Spleen (tissue), 11 donors: ENCODE measurements around the gene ATL1. TPM values are rescaled to one million over a fixed set of nuclear protein-coding genes. Genes with fewer than 3 reads are reported as not detected.

Experiments used
- DNase-seq: peaks from one replicate; pipeline ENCODE4 v3.0.0-alpha.2; 2020
- H3K27ac ChIP-seq, 8 donors: fragments of 200-600 bp; sonication (generic) in 7 of 8; 1 replicate in 4 of 8; 2 replicates in 4 of 8; pipeline versions ENCODE4 v1.5.0 to v1.8.0; 2016 to 2021; ENCODE audit warnings: inconsistent platforms in 4 of 8, mild to moderate bottlenecking in 4 of 8, moderate library complexity in 1 of 8
- H3K27me3 ChIP-seq, 7 donors: fragments of 200-600 bp; sonication (generic) in 6 of 7; replicated peaks in 1 of 7; 1 replicate in 4 of 7; 2 replicates in 3 of 7; pipeline versions ENCODE4 v1.5.0 to v1.8.0; 2016 to 2021; ENCODE audit warnings: inconsistent platforms in 3 of 7, mild to moderate bottlenecking in 1 of 7
- H3K36me3 ChIP-seq, 6 donors: fragments of 200-600 bp; sonication (generic) in 5 of 6; 1 replicate in 4 of 6; 2 replicates in 2 of 6; pipeline versions ENCODE4 v1.5.0 to v1.8.0; 2016 to 2021; ENCODE audit warnings: inconsistent platforms in 2 of 6
- H3K4me1 ChIP-seq, 6 donors: fragments of 200-600 bp; sonication (generic) in 5 of 6; 1 replicate in 3 of 6; 2 replicates in 3 of 6; pipeline versions ENCODE4 v1.5.0 to v1.8.0; 2016 to 2021; ENCODE audit warnings: inconsistent platforms in 3 of 6
- H3K4me3 ChIP-seq, 8 donors: fragments of 200-600 bp; sonication (generic) in 7 of 8; 1 replicate in 4 of 8; 2 replicates in 4 of 8; pipeline versions ENCODE4 v1.5.0 to v1.8.0; 2016 to 2021; ENCODE audit warnings: inconsistent platforms in 4 of 8, mild to moderate bottlenecking in 4 of 8, moderate library complexity in 2 of 8
- H3K9me3 ChIP-seq, 8 donors: fragments of 200-600 bp; sonication (generic) in 7 of 8; 1 replicate in 4 of 8; 2 replicates in 4 of 8; pipeline versions ENCODE4 v1.5.0 to v1.8.0; 2016 to 2021; ENCODE audit warnings: inconsistent platforms in 4 of 8
- CTCF ChIP-seq, 11 experiments: fragments of 200-600 bp in 7 of 11; fragments of 450-650 bp in 4 of 11; sonication (generic) in 4 of 11; IDR thresholded peaks in 8 of 11; conservative IDR thresholded peaks in 3 of 11; 1 replicate in 7 of 11; 2 replicates in 4 of 11; pipeline versions ENCODE4 v1.4.0 to v1.8.0; 2016 to 2021; ENCODE audit warnings: antibody characterized with exemption in 11 of 11, inconsistent platforms in 4 of 11, mild to moderate bottlenecking in 1 of 11
- POLR2A ChIP-seq, 3 donors: fragments of 450-650 bp; IDR thresholded peaks; one replicate each; pipeline ENCODE4 v1.5.1; 2017; ENCODE audit warnings: antibody characterized with exemption in 3 of 3, mild to moderate bottlenecking in 1 of 3
- POLR2AphosphoS5 ChIP-seq, 3 donors: sonication (generic); formaldehyde crosslinking; IDR thresholded peaks; one replicate each; pipeline ENCODE4 v1.5.1; 2017; ENCODE audit warnings: antibody characterized with exemption in 3 of 3
- WGBS, 5 donors: extraction: QIAGEN DNeasy Blood & Tissue Kit in 3 of 5; methylation state at CpG; one replicate each; pipeline versions ENCODE4 v1.1.5 to v1.1.7; 2013 to 2018; 5-methylcytosine and 5-hydroxymethylcytosine counted together
- intact Hi-C: fragments of 100-400 bp; cut with DNase I; formaldehyde crosslinking; loops from one replicate; pipeline ENCODE4 v1.15.0; 2023; ENCODE audit warnings: low total_unique reads
- polyA plus RNA-seq, 3 donors: library from polyadenylated mRNA; stranded (reverse); fragments of 200-250 nt; gene quantifications; one replicate each; pipeline ENCODE4 v1.2.1, GENCODE V29; 2013
- total RNA-seq, 7 donors: library from RNA; depleted of rRNA in 3 of 7; stranded (reverse); fragments of >200 nt in 3 of 7; fragmentation: NEBNext Ultra II Directional in 4 of 7; extraction: Animal tissue kit (Norgen Biotek cat#: 25700) in 4 of 7; gene quantifications; one replicate each; pipeline versions ENCODE4 v1.1.0 to v1.2.1, GENCODE V29; 2016 to 2021
- donor health status: healthy with polysubstance abuse.
- donor health status: DM: no; HTN: no; CAD: no; lungs with moderate emphysema.
- donor health status: DM: no; HTN: no; CAD: no.
- donor health status: Bipolar disorder and iron deficiency.
- donor health status: healthy.
- donor health status: DM: no; HTN: no; CAD: no.
- donor health status: DM: yes; HTN: yes; CAD: no.

The ATL1 gene
- total and polyA plus RNA-seq, 10 donors: 0.91 to 3.2 (median 1.5) TPM

DNA sequence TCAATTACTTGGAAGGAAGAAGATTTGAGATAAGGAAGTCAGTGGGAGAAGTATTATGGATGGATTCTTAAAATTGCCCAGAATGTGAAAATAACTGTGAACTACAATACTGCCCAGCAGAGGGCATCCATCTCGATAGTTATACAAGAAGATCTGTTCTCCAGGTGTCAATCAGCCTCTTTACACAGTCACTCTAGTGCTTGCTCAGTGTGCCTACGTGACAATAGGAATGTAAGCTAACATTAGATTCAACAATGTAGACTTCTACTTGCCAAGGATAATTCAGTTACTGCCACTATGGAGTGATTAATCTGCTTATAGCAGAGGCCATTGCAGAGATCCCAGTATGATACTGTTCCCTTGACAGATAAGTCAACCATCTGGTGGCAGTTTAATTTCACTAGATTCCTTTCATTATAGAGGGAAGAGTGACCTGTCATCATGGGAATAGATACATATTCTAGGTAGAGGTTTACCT is 17.0 kb upstream of the ATL1 start:
- Histone ChIP-seq H3K36me3 (no peaks in the 10 kb centered on the region), H3K9me3 (no peaks in the 10 kb centered on the region), H3K4me3 (no peak overlapping the region), H3K27me3 (no peaks in the 10 kb centered on the region), H3K27ac (no peak overlapping the region), H3K4me1 (peaks cover 0 to 7% (median 0%) of the 10 kb centered on the region in 6 donors)
- no peak for DNase-seq
- intact Hi-C loops: loop anchor here (10.0 kb wide), 1 partner anchor 232 kb away; no protein-coding TSS in a partner anchor
- WGBS, 5 donors: 3 to 12% (median 8%) methylated on average over 2 of the region's 2 CpGs
- TF ChIP-seq POLR2A (IDR thresholded peaks at IDR 0.05) (no peak), CTCF (IDR thresholded peaks at IDR 0.05 in 8 of 11, conservative IDR thresholded peaks at IDR 0.05 in 3 of 11) (peak in 10 of 11 experiments; percentile 17 to 62 (median 46)), POLR2AphosphoS5 (IDR thresholded peaks at IDR 0.05) (no peak)

DNA sequence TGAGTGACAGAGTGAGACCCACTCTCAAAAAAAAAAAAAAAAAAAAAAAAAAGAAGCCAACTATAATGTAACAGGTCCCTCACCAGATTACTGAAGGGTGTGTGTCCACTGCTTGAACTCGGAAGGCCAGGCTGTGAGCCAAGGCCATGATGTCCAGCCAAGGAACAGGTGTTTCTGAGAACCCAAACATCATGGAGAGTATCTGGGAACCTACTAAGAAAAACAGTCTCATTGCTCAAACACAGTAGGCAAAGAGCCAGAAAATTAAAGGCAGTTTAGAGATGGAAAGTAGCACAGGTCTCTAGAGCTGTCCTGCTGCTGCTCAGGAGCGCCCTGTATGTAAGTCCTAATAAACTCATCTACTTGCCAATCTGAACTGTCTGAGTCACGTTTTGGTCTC is 15.0 kb upstream of the ATL1 start:
- Histone ChIP-seq H3K27ac (no peak overlapping the region), H3K27me3 (no peaks in the 10 kb centered on the region), H3K36me3 (no peaks in the 10 kb centered on the region), H3K4me3 (no peak overlapping the region), H3K9me3 (no peaks in the 10 kb centered on the region), H3K4me1 (peaks cover 0 to 7% (median 0%) of the 10 kb centered on the region in 6 donors)
- no peak for TF ChIP-seq POLR2A (IDR thresholded peaks at IDR 0.05)
- no peak for TF ChIP-seq POLR2AphosphoS5 (IDR thresholded peaks at IDR 0.05)
- TF ChIP-seq CTCF (IDR thresholded peaks at IDR 0.05 in 8 of 11, conservative IDR thresholded peaks at IDR 0.05 in 3 of 11): no peak
- intact Hi-C loops: loop anchor here (10.0 kb wide), 1 partner anchor 230 kb away; no protein-coding TSS in a partner anchor
- DNase-seq: no peak
- 76 to 94% (median 88%) methylated on average over 3 of the region's 3 CpGs for WGBS, 5 donors

DNA sequence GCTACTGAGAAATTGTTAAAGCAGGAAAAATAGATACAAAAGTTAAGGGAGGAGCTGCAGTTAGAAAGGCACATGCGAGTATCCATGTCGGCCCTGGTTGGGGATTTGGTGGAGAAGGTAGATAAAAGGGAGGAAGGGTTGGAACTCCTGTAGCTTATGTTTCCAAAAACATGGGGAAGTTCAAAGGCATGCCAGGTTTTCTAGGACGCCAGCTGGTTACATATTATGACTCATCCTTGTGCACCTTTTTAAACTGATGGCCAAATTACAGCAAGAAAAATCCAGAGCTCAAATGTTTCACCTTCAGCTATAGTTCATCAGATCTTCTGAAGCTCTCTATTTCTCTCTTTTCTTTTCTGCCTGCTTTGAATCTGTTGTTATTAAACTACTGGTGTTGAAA is 14.3 kb upstream of the ATL1 start:
- Histone ChIP-seq H3K4me3 (no peak overlapping the region), H3K36me3 (no peaks in the 10 kb centered on the region), H3K9me3 (no peaks in the 10 kb centered on the region), H3K27ac (no peak overlapping the region), H3K27me3 (no peaks in the 10 kb centered on the region), H3K4me1 (peaks cover 0 to 7% (median 0%) of the 10 kb centered on the region in 6 donors)
- TF ChIP-seq CTCF (IDR thresholded peaks at IDR 0.05 in 8 of 11, conservative IDR thresholded peaks at IDR 0.05 in 3 of 11): no peak
- TF ChIP-seq POLR2A (IDR thresholded peaks at IDR 0.05): no peak
- no peak for TF ChIP-seq POLR2AphosphoS5 (IDR thresholded peaks at IDR 0.05)
- intact Hi-C loops: loop anchor here (10.0 kb wide), 1 partner anchor 229 kb away; no protein-coding TSS in a partner anchor
- DNase-seq: no peak
- 77 to 92% (median 82%) methylated on average over 3 of the region's 3 CpGs for WGBS, 5 donors

DNA sequence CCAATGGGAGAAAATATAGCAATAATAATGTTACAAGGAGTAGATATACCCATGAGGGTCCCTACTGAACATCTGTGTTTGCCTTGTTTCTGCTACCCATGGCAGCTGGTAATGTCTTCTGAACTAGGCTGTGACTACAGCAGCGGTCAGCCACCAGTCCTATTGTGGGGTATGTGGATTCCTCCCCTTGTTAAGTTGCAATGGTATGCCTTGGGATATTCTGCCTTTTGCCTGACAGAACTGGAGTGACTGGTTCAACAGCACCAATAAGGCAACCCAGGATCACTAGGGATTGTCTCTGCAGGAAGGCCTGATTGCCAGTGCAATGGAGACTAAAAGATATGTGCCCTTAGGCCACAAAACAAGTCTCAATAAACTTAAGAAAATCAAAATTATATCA is 9.7 kb upstream of the ATL1 start:
- no peaks in the 10 kb centered on the region for H3K36me3 ChIP-seq
- H3K27ac ChIP-seq: no peak overlapping the region
- intact Hi-C loops: no loop called here
- WGBS, 5 donors: 91 to 100% (median 100%) methylated on average over 1 of the region's 1 CpG
- no peak for DNase-seq
- H3K27me3 ChIP-seq: no peaks in the 10 kb centered on the region
- TF ChIP-seq CTCF (IDR thresholded peaks at IDR 0.05 in 8 of 11, conservative IDR thresholded peaks at IDR 0.05 in 3 of 11): no peak
- no peak for TF ChIP-seq POLR2A (IDR thresholded peaks at IDR 0.05)
- TF ChIP-seq POLR2AphosphoS5 (IDR thresholded peaks at IDR 0.05): no peak
- no peak overlapping the region for H3K4me3 ChIP-seq
- H3K4me1 ChIP-seq: no peaks in the 10 kb centered on the region
- H3K9me3 ChIP-seq: no peaks in the 10 kb centered on the region
